Esophagus mucosa (tissue), 1 donor: ENCODE measurements around the gene CENPN. TPM values are rescaled to one million over a fixed set of nuclear protein-coding genes. Genes with fewer than 3 reads are reported as not detected.
A peak's percentile ranks its signal among the peaks of the same experiment; 100 is the strongest.

Experiments used
- ATAC-seq: fragments of 200-7000 bp; cut with Tn5 transposase; one replicate; pipeline ENCODE4 v1.9.1; 2020
- total RNA-seq: library from RNA; stranded (reverse); gene quantifications from one replicate; pipeline ENCODE4 v1.2.4, GENCODE V29; 2023
- donor health status: DM: yes; HTN: yes; CAD: no.

The CENPN gene
- total RNA-seq, 1 donor from 2014 or later, result 17.6 TPM

- no peak for ATAC-seq
Observed at GRCh38 chr16:80992676-80993293, 14.2 kb upstream of the CENPN start.

- ATAC-seq, result peak; percentile 59
Observed at GRCh38 chr16:80993307-80993706, 13.7 kb upstream of the CENPN start.

GRCh38 chr16:80993834-80994233 lies 13.2 kb upstream of the CENPN start:
- ATAC-seq, result no peak

- no peak for ATAC-seq
Observed at GRCh38 chr16:80994451-80994850, 12.6 kb upstream of the CENPN start.

- no peak for ATAC-seq
Observed at GRCh38 chr16:80996688-80997138, 10.3 kb upstream of the CENPN start.

- ATAC-seq, result no peak
Observed at GRCh38 chr16:80997139-80997798, 9.7 kb upstream of the CENPN start.

- no peak for ATAC-seq
Observed at GRCh38 chr16:80997964-80998620, 8.9 kb upstream of the CENPN start.

GRCh38 chr16:81000873-81001272 lies 6.1 kb upstream of the CENPN start:
- ATAC-seq, result no peak

- no peak for ATAC-seq
Observed at GRCh38 chr16:81001330-81001729, 5.7 kb upstream of the CENPN start.

GRCh38 chr16:81003064-81003463 lies 4.0 kb upstream of the CENPN start:
- ATAC-seq, result no peak

GRCh38 chr16:81003610-81004460 lies 3.2 kb upstream of the CENPN start:
- no peak for ATAC-seq

- no peak for ATAC-seq
Observed at GRCh38 chr16:81004646-81005353, 2.2 kb upstream of the CENPN start.

GRCh38 chr16:81005610-81006161 lies 1.3 kb upstream of the CENPN start:
- no peak for ATAC-seq

- peak; percentile 64 for ATAC-seq
Observed at GRCh38 chr16:81006211-81006812, 702 bp upstream of the CENPN start.

- no peak for ATAC-seq
Observed at GRCh38 chr16:81008505-81008789, 1.4 kb downstream of the CENPN start.

GRCh38 chr16:81012974-81013373 lies 6.0 kb downstream of the CENPN start:
- ATAC-seq, result no peak

GRCh38 chr16:81014672-81015071 lies 7.7 kb downstream of the CENPN start:
- no peak for ATAC-seq

GRCh38 chr16:81018496-81018895 lies 11.5 kb downstream of the CENPN start:
- no peak for ATAC-seq

- ATAC-seq, result no peak
Observed at GRCh38 chr16:81026429-81026828, 19.4 kb downstream of the CENPN start.

- ATAC-seq, result peak; percentile 51
Observed at GRCh38 chr16:81029930-81030604, 23.1 kb downstream of the CENPN start.

GRCh38 chr16:81035398-81035974 lies 28.5 kb downstream of the CENPN start, which contains the start of gene ATMIN:
Gene ATMIN (plus strand): TSS chr16:81035842. CDS start chr16:81035871, 29 bp downstream.
- ATAC-seq, result peak; percentile 96
